ENCODE results near the gene NCF4. TPM values are rescaled to one million over a fixed set of nuclear protein-coding genes. Genes with fewer than 3 reads are reported as not detected.

Gene NCF4
- total and polyA plus RNA-seq, 2 of the 4 experiments (the other 2 are of a cell fraction), result not detected

- in situ Hi-C loops (cut with MboI; ENCODE audit: low sequenced_read_pairs), result no loop called here
- dilution Hi-C loops (cut with HindIII; ENCODE audit: low sequenced_read_pairs, unreplicated experiment), result no loop called here
These were observed 24.9 kb upstream of the NCF4 start for GRCh38 chr22:36835903-36836302.

More at GRCh38 chr22:36835903-36836302, 24.9 kb upstream of the NCF4 start:
- no peak overlapping the region for H3K9ac ChIP-seq (ENCODE audit: low read depth, low read length)
- no peak overlapping the region for H2BK20ac ChIP-seq (ENCODE audit: low read depth, low read length)
- H2BK120ac ChIP-seq (ENCODE audit: low read depth, low read length), result no peak overlapping the region
- no peak overlapping the region for H2BK15ac ChIP-seq (ENCODE audit: low read depth, low read length)
- H4K91ac ChIP-seq (ENCODE audit: insufficient read depth, low read depth, low read length), result no peak overlapping the region
- H4K8ac ChIP-seq (ENCODE audit: low read depth in 2 of 2, low read length in 2 of 2), result no peak overlapping the region
- no peak overlapping the region for H2AK9ac ChIP-seq (replicated peaks; ENCODE audit: low read depth, low read length, poor library complexity)
- no peak overlapping the region for H3K14ac ChIP-seq (replicated peaks; ENCODE audit: low read depth, low read length)
- no peak overlapping the region for H2AK5ac ChIP-seq (ENCODE audit: low read depth, low read length)
- no peak overlapping the region for H3K4ac ChIP-seq (ENCODE audit: low read depth, low read length)
- H2BK5ac ChIP-seq (ENCODE audit: low read depth, low read length, poor library complexity, severe bottlenecking), result no peak overlapping the region
- no peak for TF ChIP-seq MAZ (IDR thresholded peaks at IDR 0.05; ENCODE audit: borderline replicate concordance, low read depth, low read length)
- no peak for TF ChIP-seq FOS (IDR thresholded peaks at IDR 0.05; ENCODE audit: low read depth, low read length)
- H3K4me1 ChIP-seq (ENCODE audit: control insufficient read depth, insufficient read depth, low read length), result no peaks in the 10 kb centered on the region
- DNase-seq, result no peak
- no peak overlapping the region for H3K4me2 ChIP-seq (ENCODE audit: low read depth, low read length)
- H4K5ac ChIP-seq (ENCODE audit: low read depth, low read length), result no peak overlapping the region
- intact Hi-C loops (cut with micrococcal nuclease), result no loop called here
- H3K27ac ChIP-seq (ENCODE audit: insufficient read depth, low read length), result no peak overlapping the region
- H4K20me1 ChIP-seq (ENCODE audit: insufficient read depth, low read length), result no peaks in the 10 kb centered on the region
- CTCF ChIA-PET, result no interaction called here
- no peaks in the 10 kb centered on the region for H3K36me3 ChIP-seq (ENCODE audit: control insufficient read depth, insufficient read depth, low read length)
- H3K27me3 ChIP-seq (ENCODE audit: control insufficient read depth, insufficient read depth, low read length), result peaks cover 11% of the 10 kb centered on the region
- H3K79me1 ChIP-seq (ENCODE audit: low read depth in 1 of 2, low read length in 2 of 2), result no peaks in the 10 kb centered on the region
- no peaks in the 10 kb centered on the region for H3K9me1 ChIP-seq (ENCODE audit: insufficient read depth, low read length)
- no peaks in the 10 kb centered on the region; the same call in 1 of the 2 replicates for H3K9me3 ChIP-seq (ENCODE audit: control insufficient read depth, insufficient read depth, low read length)
- POLR2A ChIA-PET (ENCODE audit: unreplicated experiment), result no interaction called here
- no peak overlapping the region for H3K23ac ChIP-seq (ENCODE audit: low read depth, low read length)
- no peak overlapping the region for H2AFZ ChIP-seq (replicated peaks; ENCODE audit: low read length, poor library complexity)
- H3K4me3 ChIP-seq (ENCODE audit: insufficient read depth, low read depth, low read length), result no peak overlapping the region
- BruUV-seq (replicated peaks), result no TSS peak
- no peak for ATAC-seq (ENCODE audit: low read depth)
- H3K18ac ChIP-seq (ENCODE audit: low read depth, low read length), result no peak overlapping the region
- H3K56ac ChIP-seq (ENCODE audit: extremely low read depth, insufficient read depth, low read length), result no peak overlapping the region
- WGBS, 2 experiments (ENCODE audit: extremely low coverage in 2 of 2, insufficient read length in 1 of 2), result 17% methylated on average over 2 of the region's 5 CpGs; no CpG with 5 or more reads in 1 of the 2 experiments

Measured in IMR-90 (cell line).